AG08395 (cell line): ENCODE data around the gene CAPZA2.
"Not testable (repeated sequence)": the region's sequence is repeated elsewhere in the genome, so short reads cannot be mapped to it uniquely, and the experiment has no call there.

ENCODE experiments used
- DNase-seq: peaks from one replicate; pipeline ENCODE4 v3.0.0; 2012; ENCODE audit warnings: mixed read lengths, low spot score

Gene CAPZA2

DNA sequence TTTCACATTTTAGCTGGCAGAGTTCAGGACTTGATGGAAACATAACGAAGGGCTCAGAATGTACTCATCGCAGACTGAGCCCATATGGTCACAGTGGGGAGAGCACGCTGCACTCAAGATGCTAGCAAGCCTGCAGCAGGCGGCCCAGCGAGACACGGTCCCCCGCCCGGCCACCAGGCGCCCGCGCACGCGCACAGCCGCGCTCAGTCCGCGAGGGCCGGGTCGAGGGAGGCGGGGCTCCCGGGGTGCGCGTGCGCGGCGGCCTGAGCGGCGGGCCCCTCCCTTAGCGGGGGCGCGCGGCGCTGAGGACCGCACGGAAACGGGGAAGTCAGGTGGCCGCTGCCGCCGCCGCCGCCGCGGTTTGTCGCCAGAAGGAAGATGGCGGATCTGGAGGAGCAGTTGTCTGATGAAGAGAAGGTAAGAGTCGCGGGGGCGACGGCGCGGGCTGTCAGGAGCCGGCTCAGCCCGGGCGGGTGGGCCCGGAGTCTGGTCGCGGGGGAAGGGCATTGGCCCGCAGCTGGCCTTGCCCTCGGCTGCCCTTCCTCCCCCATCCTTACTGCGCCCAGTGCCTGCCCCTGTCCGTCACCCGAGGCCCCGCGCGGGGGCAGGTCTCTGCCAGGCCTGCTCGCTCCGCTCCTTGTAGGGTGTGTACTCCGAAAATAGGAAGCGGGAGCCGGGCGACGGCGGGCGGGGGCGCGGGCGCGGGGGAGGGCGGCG is at the start of gene CAPZA2:
TSS of gene CAPZA2 (plus strand) at position 354 of the 717 bp plus-strand sequence. CDS start at position 379, 25 bp downstream.
- peak; percentile 100 for DNase-seq

DNA sequence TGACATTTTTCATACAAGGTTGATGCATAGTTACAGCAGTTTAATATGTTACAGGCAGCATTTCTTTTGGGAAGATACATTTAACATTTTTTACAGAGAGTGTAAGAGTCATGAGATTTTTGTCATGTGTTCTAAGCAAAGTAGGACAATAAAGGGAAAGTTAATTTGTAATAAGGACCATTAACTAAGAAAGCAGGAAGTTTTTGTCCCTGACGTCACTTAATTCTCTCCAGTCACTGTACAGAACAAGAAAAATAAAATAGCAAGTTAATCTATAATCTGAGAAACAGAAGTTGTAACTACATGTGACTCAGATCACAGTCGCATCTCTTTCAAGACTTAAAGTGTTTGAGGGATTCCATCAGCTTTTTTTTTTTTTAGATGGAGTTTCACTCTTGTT is 49.5 kb upstream of the CAPZA2 start:
- DNase-seq: no peak

DNA sequence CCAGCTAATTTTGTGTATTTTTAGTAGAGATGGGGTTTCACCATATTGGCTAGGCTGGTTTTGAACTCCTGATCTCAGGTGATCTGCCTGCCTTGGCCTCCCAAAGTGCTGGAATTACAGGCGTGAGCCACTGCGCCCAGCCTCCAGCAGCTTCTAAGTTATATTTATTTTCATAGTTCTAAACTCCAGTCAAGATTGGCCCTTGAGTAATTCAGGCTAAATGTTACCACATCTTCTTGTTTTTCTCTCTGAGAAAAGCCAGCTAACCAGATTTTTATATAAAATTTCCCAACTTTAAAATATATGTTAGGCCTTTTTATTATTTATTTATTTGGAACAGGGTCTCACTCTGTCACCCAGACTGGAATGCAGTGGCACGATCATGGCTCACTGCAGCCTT is 49.0 kb upstream of the CAPZA2 start:
- not testable (repeated sequence) for DNase-seq

DNA sequence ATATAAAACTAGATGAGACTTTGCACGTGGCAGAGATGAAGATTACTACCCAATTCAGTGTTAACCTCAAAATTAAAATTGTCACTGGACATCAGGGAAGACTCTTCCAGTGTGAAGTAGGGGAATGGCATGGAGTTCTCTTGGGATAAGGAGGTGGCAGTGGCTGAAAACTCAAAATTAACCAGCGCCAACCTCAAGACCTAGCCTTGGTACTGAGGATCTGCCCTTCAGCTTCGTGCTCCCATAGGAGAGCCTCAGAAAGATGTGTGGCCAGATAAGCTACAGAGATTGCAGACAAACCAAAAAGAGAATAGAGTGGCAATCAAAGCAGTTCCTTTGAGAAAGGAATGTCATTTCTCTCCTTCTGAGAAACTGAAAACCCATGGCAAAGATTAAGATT is 47.3 kb upstream of the CAPZA2 start:
- no peak for DNase-seq

DNA sequence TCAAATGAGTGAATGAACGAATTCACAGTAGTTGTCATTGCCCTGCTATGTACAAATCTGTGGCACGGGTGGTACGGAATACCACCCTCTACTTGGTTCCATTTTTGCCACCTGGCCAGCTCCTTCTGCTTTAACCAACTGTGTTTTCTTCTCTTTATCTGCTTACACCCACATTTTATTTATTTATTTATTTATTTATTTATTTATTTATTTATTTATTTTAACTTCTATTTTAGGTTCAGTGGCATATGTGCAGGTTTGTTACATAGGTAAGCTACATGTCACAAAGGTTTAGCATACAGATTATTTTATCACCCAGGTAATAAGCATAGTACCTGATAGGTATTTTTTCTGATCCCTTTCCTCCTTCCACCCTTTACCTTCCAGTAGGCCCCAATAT is 42.2 kb upstream of the CAPZA2 start:
- no peak for DNase-seq

DNA sequence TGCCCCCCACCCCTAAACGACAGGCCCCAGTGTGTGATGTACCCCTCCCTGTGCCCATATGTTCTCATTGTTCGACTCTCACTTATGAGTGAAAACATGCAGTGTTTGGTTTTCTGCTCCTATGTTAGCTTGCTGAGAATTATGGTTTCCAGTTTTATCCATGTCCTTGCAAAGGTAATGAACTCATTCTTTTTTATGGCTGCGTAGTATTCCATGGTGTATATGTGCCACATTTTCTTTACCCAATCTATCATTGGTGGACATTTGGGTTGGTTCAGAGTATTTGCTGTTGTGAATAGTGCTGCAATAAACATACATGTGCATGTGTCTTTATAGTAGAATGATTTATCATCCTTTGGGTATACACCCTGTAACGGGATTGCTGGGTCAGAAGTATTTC is 40.7 kb upstream of the CAPZA2 start:
- not testable (repeated sequence) for DNase-seq

DNA sequence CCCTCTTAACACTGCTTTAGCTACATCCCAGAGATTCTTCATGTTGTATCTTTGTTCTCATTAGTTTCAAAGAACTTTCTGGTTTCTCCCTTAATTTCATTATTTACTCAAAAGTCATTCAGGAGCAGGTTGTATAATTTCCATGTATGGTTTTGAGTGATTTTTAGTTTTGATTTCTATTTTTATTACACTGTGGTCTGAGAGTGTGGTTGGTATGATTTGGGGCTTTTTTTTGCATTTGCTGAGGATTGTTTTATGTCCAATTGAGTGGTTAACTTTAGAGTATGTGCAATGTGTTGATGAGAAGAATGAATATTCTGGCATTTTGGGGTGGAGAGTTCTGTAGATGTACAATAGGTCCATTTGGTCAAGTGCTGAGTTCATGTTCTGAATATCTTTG is 37.9 kb upstream of the CAPZA2 start:
- no peak for DNase-seq

DNA sequence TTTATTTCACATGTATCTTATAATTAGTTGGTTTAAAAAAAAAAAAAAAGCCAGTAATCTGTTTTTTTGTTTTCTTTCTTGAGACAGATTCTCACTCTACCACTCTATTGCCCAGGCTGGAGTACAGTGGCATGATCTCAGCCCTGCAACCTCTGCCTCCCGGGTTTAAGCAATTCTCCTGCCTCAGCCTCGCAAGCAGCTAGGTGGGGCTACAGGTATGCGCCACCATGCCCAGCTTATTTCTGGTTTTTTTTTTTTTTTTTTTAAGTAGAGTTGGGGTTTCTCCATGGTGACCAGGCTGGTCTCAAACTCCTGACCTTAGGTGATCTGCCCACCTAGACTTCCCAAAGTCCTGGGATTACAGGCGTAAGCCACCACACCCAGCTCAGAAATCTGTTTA is 34.1 kb upstream of the CAPZA2 start:
- no peak for DNase-seq

DNA sequence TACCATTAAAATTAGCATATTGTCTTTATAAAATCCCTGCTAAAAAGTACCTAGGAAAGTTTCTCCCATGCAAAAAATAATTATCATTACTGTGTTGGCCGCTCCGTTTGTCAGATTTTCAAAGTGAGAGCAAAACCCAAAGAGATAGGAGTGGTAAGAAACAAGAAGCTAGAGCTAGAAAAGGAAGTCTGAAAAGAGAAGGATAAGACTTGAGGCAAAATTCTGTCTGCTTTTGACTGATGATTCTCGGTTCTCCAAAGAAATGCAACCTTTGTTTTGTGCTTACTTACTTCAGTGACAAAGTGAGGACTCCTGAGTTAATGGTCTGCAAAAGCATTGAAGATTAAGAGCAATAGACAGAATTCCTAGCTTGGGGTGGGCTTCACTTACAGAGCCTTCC is 33.3 kb upstream of the CAPZA2 start:
- DNase-seq: no peak

DNA sequence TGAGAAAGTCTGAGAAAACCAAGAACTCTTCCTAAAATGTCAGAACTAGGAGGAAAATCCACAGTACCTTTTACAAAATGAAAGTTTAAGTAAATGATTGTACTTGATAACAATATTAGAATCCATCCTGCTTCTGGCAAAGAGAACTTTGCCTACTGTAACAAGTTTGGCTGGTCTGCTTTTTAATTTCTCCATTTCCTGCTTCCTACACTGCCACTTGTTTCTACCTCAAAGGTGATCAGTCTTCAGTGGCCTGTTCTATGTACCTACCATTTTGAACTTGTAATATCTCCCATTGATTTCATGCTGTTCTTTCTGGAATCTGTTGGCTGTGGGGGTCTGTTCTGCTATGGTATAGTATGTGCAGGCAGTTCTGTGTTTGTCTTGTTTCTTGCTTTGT is 32.9 kb upstream of the CAPZA2 start:
- DNase-seq: no peak

DNA sequence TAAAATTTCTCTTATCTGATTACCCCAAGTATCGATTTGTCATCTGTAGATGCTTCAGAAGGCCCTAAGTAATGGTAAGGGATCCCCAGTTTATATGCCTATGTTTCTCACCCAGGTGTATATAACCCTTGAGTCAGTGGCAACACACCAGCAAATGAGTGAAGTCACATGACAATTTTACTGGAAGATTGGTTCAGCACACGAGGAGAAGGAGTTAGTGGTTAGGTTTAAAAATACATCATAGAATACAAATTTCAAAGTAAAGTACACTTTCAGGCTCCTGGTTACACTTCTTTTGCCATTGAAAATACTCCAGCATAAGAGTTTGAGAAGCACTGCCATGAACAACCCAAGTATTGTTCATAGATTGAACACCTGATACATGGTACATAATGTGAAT is 29.7 kb upstream of the CAPZA2 start:
- no peak for DNase-seq

DNA sequence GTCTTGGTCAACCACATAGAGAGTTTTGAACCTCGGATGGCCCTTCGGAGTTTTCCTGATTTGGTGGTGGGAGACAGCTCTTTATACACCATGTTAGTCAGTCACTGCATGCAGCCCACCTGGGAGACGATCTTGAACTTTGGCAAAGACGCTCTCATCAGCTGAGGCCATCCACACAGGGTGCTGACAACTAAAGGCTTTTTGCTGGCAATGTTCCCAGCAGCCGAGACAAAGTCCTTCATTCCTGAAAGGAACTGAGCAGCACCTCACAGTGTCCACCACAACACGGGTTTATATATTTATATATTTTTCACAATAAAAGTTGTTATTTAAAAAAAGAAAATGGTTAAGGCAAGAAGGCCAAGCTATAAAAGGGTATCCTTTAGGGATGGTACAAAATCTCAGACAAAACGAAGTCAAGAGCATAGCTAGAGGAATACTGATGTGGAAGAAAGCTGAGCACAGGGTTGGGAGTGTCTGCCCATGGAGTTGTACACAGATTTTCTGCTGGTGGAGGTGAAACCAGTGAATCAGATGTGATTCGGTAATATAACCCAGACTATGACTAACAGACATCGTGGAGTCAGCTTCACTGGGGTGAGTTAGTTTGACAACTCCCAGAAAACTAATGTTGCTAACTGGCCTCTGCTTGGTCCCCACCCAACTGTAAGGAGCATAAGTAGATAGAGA is 27.4 kb upstream of the CAPZA2 start:
- peak; percentile 46 for DNase-seq

DNA sequence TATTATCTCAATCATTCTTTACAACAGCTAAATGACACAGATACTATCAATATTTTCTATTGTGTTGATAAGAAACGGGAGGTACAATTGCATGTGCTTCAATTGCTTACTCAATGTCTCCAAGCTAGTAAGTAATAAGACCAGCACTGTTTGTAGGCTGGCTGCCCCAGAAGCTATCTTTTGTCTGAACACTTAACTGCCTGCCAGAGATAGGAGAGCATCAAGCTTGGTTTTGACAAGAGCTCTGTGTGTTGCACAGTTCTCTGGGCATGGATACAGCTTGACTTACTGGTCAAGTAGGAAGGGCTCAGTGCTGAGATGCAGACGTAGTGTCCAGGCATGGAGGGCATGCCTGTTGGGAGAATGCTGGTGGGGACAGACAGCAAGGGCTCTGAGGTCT is 26.3 kb upstream of the CAPZA2 start:
- no peak for DNase-seq

DNA sequence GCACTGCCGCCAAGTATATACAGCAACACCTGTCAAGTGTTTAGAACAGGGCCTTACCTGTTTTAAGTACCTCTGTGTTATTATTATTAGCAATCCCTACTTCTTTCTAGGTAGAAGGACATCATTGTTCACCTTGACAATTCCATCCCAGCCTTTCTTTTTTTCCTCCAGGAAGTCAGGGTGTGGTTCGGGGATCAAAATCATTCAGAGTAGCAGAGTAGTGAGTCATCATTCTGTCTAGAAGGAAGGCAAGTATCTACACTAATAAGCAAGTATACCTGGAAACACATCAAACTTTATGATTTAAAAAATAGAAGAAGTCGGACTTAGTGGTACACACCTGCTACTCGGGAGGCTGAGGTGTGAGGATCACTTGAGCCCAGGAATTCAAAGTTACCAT is 25.5 kb upstream of the CAPZA2 start:
- no peak for DNase-seq

DNA sequence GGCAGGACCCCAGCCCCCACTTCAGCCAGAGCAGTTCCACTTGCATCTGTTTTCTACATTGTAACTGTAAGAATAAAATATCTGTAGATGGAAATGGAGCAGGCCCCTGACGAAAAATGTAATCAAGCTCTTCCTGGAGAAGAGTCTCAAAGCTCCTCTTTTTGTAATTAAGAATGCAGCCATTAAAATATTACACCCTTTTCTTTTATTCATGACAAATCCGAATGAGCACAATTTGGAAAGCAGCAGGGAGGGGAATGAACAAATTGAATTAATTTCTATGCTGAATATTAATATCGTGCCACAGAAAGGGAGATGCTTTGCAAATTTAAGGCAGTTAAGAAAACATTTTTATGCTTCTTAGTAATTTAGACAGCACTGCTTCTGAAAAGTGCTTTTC is 24.8 kb upstream of the CAPZA2 start:
- DNase-seq: no peak

DNA sequence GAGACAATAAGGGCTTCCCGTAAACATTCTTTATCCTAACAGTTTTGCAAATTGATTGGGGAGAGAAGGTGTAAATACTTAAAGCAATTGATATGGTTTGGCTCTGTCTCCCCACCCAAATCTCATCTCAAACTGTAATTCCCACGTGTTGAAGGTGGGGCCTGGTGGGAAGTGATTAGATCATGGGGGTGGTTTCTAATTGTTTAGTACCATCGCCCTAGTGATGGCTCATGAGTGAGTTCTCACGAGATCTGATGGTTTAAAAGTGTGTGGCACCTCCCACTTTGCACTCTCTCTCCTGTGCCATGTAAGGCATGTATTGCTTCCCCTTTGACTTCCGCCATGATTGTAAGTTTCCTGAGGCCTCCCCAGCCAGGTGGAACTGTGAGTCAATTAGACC is 22.1 kb upstream of the CAPZA2 start:
- no peak for DNase-seq

DNA sequence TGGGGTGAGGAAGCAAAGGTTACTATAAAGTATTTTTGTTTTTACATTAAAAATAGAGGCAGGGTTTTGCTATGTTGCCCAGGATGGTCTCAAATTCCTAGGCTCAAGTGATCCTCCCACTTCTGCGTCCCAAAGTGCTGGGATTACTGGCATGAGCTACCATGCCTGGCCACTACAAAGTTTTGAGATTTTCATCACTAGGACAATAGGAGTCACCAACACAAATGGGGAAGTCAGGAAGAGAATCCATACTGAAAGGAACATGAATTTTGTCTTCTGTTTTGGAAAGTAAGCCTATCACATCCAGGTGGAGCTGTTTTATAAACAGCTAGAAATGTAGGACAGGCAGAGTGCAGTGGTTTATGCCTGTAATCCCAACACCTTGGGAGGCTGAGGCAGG is 20.0 kb upstream of the CAPZA2 start:
- DNase-seq: no peak

DNA sequence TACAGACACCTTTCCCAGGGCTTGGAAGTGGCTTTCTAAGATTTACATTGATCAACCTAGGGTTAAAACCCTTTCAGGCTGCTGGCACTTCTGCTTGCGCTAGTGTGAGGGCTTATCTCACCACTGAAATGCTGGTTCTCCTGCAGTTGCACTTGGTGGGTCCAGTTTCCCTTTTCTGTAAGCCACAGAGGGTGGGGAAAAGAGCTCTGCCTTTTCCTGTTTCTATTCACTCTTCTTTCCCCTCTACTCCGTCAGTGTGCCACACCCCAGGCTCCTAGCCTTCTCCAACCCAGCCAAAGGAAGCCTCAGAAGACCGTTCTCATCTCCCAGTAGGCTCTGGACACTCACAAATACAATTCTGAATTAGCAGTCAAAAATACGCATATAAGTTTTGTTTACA is 19.0 kb upstream of the CAPZA2 start:
- DNase-seq: no peak

DNA sequence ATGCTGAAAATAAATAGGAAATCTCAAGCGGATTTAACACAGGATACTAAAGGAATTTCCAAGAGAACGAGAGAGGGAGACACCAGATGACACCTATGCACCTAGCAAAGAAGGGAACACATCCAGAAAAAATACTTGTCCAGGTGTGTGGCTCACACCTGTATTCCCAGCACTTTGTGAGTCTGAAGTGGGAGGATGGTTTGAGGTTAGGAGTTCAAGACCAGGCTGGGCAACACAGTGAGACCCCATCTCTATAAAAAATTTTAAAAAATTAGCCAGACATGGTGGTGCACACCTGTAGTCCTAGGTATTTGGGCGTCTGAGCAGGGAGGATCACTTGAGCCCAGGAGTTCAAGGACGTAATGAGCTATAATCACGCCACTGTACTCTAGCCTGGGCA is 11.2 kb upstream of the CAPZA2 start:
- DNase-seq: no peak

DNA sequence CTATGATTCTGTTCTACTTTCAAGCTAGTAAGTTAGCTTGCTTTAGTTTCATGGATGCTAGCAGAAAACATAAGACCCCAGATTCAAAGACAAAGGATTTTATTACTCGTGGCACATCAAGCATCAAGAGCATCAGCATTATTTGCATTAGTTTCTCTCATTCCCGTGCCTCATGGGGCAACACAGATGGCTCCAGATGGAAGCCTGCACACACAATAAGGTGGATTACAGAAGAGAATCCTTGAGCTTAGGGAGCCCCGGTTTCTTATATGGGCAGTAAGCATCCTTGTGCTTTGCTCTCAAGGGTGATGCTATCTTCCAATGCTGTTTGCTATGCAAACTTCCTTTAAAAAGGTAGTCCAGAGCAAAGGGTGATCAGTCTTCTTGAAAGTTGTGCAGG is 10.7 kb upstream of the CAPZA2 start:
- DNase-seq: no peak

DNA sequence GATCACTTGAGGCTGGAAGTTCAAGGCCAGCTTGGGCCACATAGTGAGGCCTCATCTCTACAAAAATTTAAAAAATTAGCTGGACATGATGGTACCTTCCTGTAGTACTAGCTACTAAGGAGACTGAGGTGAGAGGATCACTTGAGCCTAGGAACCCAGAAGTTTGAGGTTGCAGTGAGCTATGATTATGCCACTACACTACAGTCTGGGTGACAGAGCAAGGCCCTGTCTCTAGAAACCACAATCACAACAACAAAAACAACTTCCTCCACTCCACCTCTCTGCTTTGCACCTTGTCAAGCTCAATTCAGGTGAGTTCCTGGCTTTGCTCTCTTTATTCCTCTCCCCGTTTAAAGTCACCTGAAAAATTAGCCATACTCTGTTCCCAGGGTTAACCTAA is 8.3 kb upstream of the CAPZA2 start:
- DNase-seq: no peak

DNA sequence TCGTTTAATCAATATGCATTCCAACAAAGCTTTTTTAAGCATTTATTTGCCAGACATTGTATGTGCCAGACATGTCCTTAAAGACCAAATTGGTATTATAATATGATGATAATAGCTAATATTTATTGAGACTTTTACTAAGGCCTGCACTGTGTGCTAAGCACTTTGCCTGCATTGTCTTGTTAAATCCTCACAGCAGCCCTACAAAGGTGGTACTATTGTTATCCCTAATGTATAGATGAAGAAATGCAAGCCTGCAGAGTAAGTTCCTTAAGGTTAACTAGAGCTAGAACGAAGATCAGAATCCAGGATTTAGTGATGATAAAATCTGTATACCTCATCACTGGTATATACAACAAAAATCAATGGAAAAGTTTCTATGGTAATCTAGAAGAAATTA is 5.3 kb upstream of the CAPZA2 start:
- DNase-seq: no peak

DNA sequence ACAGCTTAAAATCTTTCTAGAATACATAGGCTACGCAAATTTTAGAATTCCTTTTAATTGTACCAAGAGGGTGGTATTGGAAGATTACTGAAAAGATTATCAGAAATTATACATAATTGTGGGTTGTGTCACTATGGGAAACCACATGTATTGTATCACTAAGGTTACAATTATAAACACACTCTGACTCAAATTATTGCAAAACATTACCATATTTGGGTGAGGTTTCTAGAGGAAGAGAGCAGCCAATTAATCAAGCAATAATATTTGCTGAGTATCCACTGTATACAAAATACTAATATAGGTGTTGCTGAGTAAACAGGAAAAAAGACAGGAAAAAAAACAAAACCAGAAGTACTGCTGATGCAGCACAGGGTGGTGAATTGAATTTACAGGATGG is 3.1 kb upstream of the CAPZA2 start:
- DNase-seq: peak; percentile 67

DNA sequence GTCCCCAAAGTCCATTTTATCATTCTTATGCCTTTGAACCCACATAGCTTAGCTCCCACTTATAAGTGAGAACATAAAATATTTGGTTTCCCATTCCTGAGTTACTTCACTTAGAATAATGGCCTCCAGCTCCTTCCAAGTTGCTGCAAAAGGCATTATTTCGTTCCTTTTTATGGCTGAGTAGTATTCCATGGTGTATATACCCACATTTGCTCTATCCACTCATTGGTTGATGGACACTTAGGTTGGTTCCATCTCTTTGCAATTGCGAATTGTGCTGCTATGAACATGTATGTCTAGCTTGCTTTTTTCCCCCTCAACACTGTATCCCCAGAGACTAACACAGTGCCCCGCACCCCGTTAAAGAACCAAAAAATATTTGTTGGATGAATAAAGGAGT is 670 bp upstream of the CAPZA2 start:
- DNase-seq: no peak
